HG03097 (cell line): Measurements from ENCODE around the gene IQCB1.
"Not testable (repeated sequence)": the region's sequence is repeated elsewhere in the genome, so short reads cannot be mapped to it uniquely, and the experiment has no call there.

ENCODE experiments used
- ATAC-seq: cut with Tn5 transposase; IDR thresholded peaks from one replicate; pipeline ENCODE4 v1.9.1; 2021; ENCODE audit not compliant: unreplicated experiment, low FRiP score

The IQCB1 gene

GRCh38 chr3:121834671-121835464 is at the start of gene IQCB1, which contains the start of gene EAF2:
Gene IQCB1 (minus strand): TSS chr3:121835060. CDS start chr3:121828960, 6,100 bp downstream.
Gene EAF2 (plus strand): TSS chr3:121835209. CDS start chr3:121835286, 77 bp downstream.
- peak; percentile 96 for ATAC-seq

- no peak for ATAC-seq
Measured at GRCh38 chr3:121883507-121883906, 48.6 kb upstream of the IQCB1 start.

GRCh38 chr3:121878411-121878810 is 43.6 kb upstream of the IQCB1 start:
- ATAC-seq = no peak

- ATAC-seq = no peak
Measured at GRCh38 chr3:121871430-121871829, 36.6 kb upstream of the IQCB1 start.

GRCh38 chr3:121870717-121871116 is 35.9 kb upstream of the IQCB1 start:
- ATAC-seq = no peak

GRCh38 chr3:121869736-121870135 is 34.9 kb upstream of the IQCB1 start:
- ATAC-seq = no peak

GRCh38 chr3:121863801-121864200 is 28.9 kb upstream of the IQCB1 start:
- no peak for ATAC-seq

GRCh38 chr3:121863247-121863646 is 28.4 kb upstream of the IQCB1 start:
- ATAC-seq = not testable (repeated sequence)

GRCh38 chr3:121857778-121858177 is 22.9 kb upstream of the IQCB1 start:
- not testable (repeated sequence) for ATAC-seq

GRCh38 chr3:121855555-121855954 is 20.7 kb upstream of the IQCB1 start:
- no peak for ATAC-seq

- no peak for ATAC-seq
Measured at GRCh38 chr3:121852256-121852655, 17.4 kb upstream of the IQCB1 start.

GRCh38 chr3:121844892-121845291 is 10.0 kb upstream of the IQCB1 start:
- no peak for ATAC-seq

- ATAC-seq = no peak
Measured at GRCh38 chr3:121839962-121840361, 5.1 kb upstream of the IQCB1 start.

GRCh38 chr3:121836481-121836880 is 1.6 kb upstream of the IQCB1 start:
- no peak for ATAC-seq

- no peak for ATAC-seq
Measured at GRCh38 chr3:121836064-121836463, 1.2 kb upstream of the IQCB1 start.

GRCh38 chr3:121835465-121835801 is 573 bp upstream of the IQCB1 start:
- ATAC-seq = peak; percentile 20

GRCh38 chr3:121834157-121834670 is 646 bp downstream of the IQCB1 start:
- no peak for ATAC-seq

- no peak for ATAC-seq
Measured at GRCh38 chr3:121822973-121823372, 11.9 kb downstream of the IQCB1 start.

GRCh38 chr3:121821421-121822199 is 13.2 kb downstream of the IQCB1 start:
- ATAC-seq = no peak

- ATAC-seq = no peak
Measured at GRCh38 chr3:121819236-121819635, 15.6 kb downstream of the IQCB1 start.

- ATAC-seq = no peak
Measured at GRCh38 chr3:121818578-121818977, 16.3 kb downstream of the IQCB1 start.

- no peak for ATAC-seq
Measured at GRCh38 chr3:121817753-121818152, 17.1 kb downstream of the IQCB1 start.
